Measurements from ENCODE around the gene CPTP. TPM values are rescaled to one million over a fixed set of nuclear protein-coding genes. Genes with fewer than 3 reads are reported as not detected.

CPTP gene
- total and polyA plus RNA-seq, 10 of the 15 experiments (the other 5 are each of a cell fraction or from before 2014, with no cell fraction given) = 0.06 to 24.3 (median 10.0) TPM

DNA sequence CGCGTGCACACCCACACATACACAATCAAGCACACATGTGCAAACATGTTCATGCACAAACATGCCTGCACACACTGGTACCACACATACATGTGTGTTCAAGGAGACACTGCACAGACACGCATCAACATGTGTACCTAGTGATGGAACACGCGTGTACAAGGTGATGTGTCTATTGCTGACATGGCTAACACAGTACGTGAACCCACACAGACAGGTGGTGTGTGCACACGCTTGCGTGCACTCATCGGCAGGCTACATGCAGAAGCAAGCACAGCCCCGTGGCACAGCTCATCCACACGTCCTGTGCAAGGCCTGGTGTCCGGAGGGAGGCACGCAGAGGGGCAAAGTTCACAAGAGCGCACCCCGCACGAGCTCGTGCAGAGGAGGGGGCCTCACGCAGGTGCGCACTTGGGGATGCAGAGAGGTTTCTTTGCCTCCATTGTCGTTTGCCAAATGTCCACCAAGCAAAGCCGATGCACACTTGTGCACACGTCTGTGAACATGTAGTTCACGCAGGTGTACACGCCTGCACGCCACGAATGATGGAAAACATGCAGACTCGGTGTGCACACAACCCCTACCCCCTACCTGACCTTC lies 17.8 kb upstream of the CPTP start:
- no peaks in the 10 kb centered on the region for H4K20me1 ChIP-seq (ENCODE audit: control insufficient read depth, insufficient read depth)

More for the DNA sequence above, 17.8 kb upstream of the CPTP start:
- intact Hi-C loops (cut with micrococcal nuclease; ENCODE audit: unreplicated experiment) (loop anchor here (5.0 kb wide), 1 partner anchor 189 kb away; the partner anchor contains the start of gene C1orf159), in situ Hi-C loops (cut with MboI) (no loop called here)
- Histone ChIP-seq H3K9ac (ENCODE audit: control insufficient read depth, insufficient read depth, low read length) (peak overlapping the region; percentile 75; the same call in 1 of the 2 replicates), H3K4me1 (ENCODE audit: control insufficient read depth, insufficient read depth, low read length) (peaks cover 27% of the 10 kb centered on the region), H3K79me2 (ENCODE audit: control insufficient read depth, insufficient read depth, low read length) (peaks cover 26% of the 10 kb centered on the region), H3K27me3 (replicated peaks in 1 of 2; ENCODE audit: control insufficient read depth in 2 of 2, insufficient read depth in 2 of 2, low read length in 1 of 2) (no peaks in the 10 kb centered on the region), H3K4me2 (ENCODE audit: control insufficient read depth, insufficient read depth) (peak overlapping the region; percentile 99), H3K9me3 (replicated peaks; ENCODE audit: control insufficient read depth, insufficient read depth, low read length) (no peaks in the 10 kb centered on the region), H3K4me3 (peak overlapping the region; percentile 84), H3K27ac (ENCODE audit: control insufficient read depth, insufficient read depth) (no peak overlapping the region), H2AFZ (ENCODE audit: control insufficient read depth, low read depth, low read length) (no peak overlapping the region), H3K36me3 (ENCODE audit: control insufficient read depth in 2 of 2, insufficient read depth in 2 of 2, low read length in 1 of 2) (peaks cover 0 to 5% of the 10 kb centered on the region in 2 experiments; a peak in 3 of 4 replicates)
- DNase-seq (ENCODE audit: low read depth, low spot score) (no peak), FAIRE-seq (no peak), ATAC-seq (no peak)
- 51% methylated on average over 27 of the region's 27 CpGs for WGBS (ENCODE audit: insufficient coverage, insufficient replicate concordance, low lambda C conversion rate, missing lambda C conversion rate)
- TF ChIP-seq MLLT1 (IDR thresholded peaks at IDR 0.05) = 0 out of 2 replicates have a peak, but pooled peaks have one; percentile 33
- TF ChIP-seq, protein P1, sequence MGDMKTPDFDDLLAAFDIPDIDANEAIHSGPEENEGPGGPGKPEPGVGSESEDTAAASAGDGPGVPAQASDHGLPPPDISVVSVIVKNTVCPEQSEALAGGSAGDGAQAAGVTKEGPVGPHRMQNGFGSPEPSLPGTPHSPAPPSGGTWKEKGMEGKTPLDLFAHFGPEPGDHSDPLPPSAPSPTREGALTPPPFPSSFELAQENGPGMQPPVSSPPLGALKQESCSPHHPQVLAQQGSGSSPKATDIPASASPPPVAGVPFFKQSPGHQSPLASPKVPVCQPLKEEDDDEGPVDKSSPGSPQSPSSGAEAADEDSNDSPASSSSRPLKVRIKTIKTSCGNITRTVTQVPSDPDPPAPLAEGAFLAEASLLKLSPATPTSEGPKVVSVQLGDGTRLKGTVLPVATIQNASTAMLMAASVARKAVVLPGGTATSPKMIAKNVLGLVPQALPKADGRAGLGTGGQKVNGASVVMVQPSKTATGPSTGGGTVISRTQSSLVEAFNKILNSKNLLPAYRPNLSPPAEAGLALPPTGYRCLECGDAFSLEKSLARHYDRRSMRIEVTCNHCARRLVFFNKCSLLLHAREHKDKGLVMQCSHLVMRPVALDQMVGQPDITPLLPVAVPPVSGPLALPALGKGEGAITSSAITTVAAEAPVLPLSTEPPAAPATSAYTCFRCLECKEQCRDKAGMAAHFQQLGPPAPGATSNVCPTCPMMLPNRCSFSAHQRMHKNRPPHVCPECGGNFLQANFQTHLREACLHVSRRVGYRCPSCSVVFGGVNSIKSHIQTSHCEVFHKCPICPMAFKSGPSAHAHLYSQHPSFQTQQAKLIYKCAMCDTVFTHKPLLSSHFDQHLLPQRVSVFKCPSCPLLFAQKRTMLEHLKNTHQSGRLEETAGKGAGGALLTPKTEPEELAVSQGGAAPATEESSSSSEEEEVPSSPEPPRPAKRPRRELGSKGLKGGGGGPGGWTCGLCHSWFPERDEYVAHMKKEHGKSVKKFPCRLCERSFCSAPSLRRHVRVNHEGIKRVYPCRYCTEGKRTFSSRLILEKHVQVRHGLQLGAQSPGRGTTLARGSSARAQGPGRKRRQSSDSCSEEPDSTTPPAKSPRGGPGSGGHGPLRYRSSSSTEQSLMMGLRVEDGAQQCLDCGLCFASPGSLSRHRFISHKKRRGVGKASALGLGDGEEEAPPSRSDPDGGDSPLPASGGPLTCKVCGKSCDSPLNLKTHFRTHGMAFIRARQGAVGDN (IDR thresholded peaks at IDR 0.05) = no peak
- ChIA-PET SMC1A (ENCODE audit: uncharacterized antibody, unreplicated experiment) (no interaction called here), CTCF (interaction anchor here (1.0 kb wide), 1 partner anchor 199 kb away, joined by 3 read pairs; no protein-coding TSS in a partner anchor), RAD21 (ENCODE audit: unreplicated experiment) (no interaction called here), POLR2A (interaction anchor here (0.6 kb wide), 1 partner anchor 75 kb away, joined by 3 read pairs; no protein-coding TSS in a partner anchor)
- BruUV-seq (replicated peaks) = no TSS peak

Data from GM12878 (cell line).